MM.1S (cell line): Measurements from ENCODE around the gene ISCU.

Experiments used
- DNase-seq: peaks from one replicate; pipeline ENCODE4 v3.0.0-alpha.2; 2015
- H2AFZ ChIP-seq: fragments of 300-600 bp; sonication (generic); 2 replicates; pipeline ENCODE4 v1.6.0; 2016; ENCODE audit warnings: antibody characterized with exemption, low read length
- H3F3A ChIP-seq: fragments of 300-600 bp; sonication (generic); 2 replicates; pipeline ENCODE4 v1.6.1; 2016; ENCODE audit warnings: mild to moderate bottlenecking, antibody characterized with exemption, low read length, moderate library complexity, mixed read lengths; ENCODE audit not compliant: insufficient read depth
- H3K27ac ChIP-seq: fragments of 300-600 bp; sonication (generic); 2 replicates; pipeline ENCODE4 v1.5.1; 2016; ENCODE audit warnings: mild to moderate bottlenecking, low read length
- H3K27me3 ChIP-seq: fragments of 300-600 bp; sonication (generic); replicated peaks from 2 replicates; pipeline ENCODE4 v1.6.0; 2016; ENCODE audit warnings: low read length; ENCODE audit not compliant: insufficient read depth
- H3K36me3 ChIP-seq: fragments of 300-600 bp; sonication (generic); replicated peaks from 2 replicates; pipeline ENCODE4 v1.6.1; 2016; ENCODE audit warnings: mild to moderate bottlenecking, low read length, mixed read lengths; ENCODE audit not compliant: insufficient read depth
- H3K4me1 ChIP-seq: fragments of 300-600 bp; sonication (generic); 2 replicates; pipeline ENCODE4 v1.6.1; 2016; ENCODE audit warnings: low read length, mixed read lengths
- H3K4me2 ChIP-seq: fragments of 300-600 bp; sonication (generic); 2 replicates; pipeline ENCODE4 v1.6.0; 2016; ENCODE audit warnings: low read depth, low read length
- H3K4me3 ChIP-seq: fragments of 300-600 bp; sonication (generic); 2 replicates; pipeline ENCODE4 v1.5.1; 2016; ENCODE audit warnings: low read length, mixed read lengths
- H3K79me2 ChIP-seq: fragments of 300-600 bp; sonication (generic); 2 replicates; pipeline ENCODE4 v1.6.1; 2016; ENCODE audit warnings: mixed run types, low read length, mixed read lengths
- H3K9ac ChIP-seq: fragments of 300-600 bp; sonication (generic); 2 replicates; pipeline ENCODE4 v1.6.1; 2016; ENCODE audit warnings: low read length, mixed read lengths
- H3K9me2 ChIP-seq: fragments of 300-600 bp; sonication (generic); replicated peaks from 2 replicates; pipeline ENCODE4 v1.6.1; 2016; ENCODE audit warnings: mild to moderate bottlenecking, low read length, mixed read lengths; ENCODE audit not compliant: insufficient read depth
- H3K9me3 ChIP-seq: fragments of 300-600 bp; sonication (generic); replicated peaks from 2 replicates; pipeline ENCODE4 v1.6.1; 2016; ENCODE audit warnings: mild to moderate bottlenecking, low read length, mixed read lengths; ENCODE audit not compliant: insufficient read depth
- H4K20me1 ChIP-seq: fragments of 300-600 bp; sonication (generic); 2 replicates; pipeline ENCODE4 v1.6.1; 2016; ENCODE audit warnings: mild to moderate bottlenecking, low read length, moderate library complexity, mixed read lengths; ENCODE audit not compliant: insufficient read depth
- CTCF ChIP-seq: fragments of 300-600 bp; sonication (generic); IDR thresholded peaks from 2 replicates; pipeline ENCODE4 v1.5.1; 2016; ENCODE audit warnings: antibody characterized with exemption, low read length, mixed read lengths
- EZH2 ChIP-seq: fragments of 300-600 bp; sonication (generic); optimal IDR thresholded peaks from 2 replicates; pipeline ENCODE3; 2017; ENCODE audit warnings: low read depth, mild to moderate bottlenecking, antibody characterized with exemption, low read length, mixed read lengths
- EZH2phosphoT487 ChIP-seq: fragments of 300-600 bp; sonication (generic); IDR thresholded peaks from 2 replicates; pipeline ENCODE4 v1.6.1; 2018; ENCODE audit warnings: antibody characterized with exemption, low read length

Gene ISCU

GRCh38 chr12:108570743-108571608, 8.6 kb downstream of the ISCU start:
- Histone ChIP-seq H3K9me2 (no peaks in the 10 kb centered on the region), H3K36me3 (no peaks in the 10 kb centered on the region), H3F3A (peaks cover 82% of the 10 kb centered on the region), H3K4me2 (peak overlapping the region; percentile 31; the same call in 1 of the 2 replicates), H3K4me3 (no peak overlapping the region), H2AFZ (no peak overlapping the region), H3K27me3 (no peaks in the 10 kb centered on the region), H3K4me1 (peaks cover 89% of the 10 kb centered on the region), H3K9me3 (no peaks in the 10 kb centered on the region), H3K79me2 (peaks cover 24% of the 10 kb centered on the region), H4K20me1 (no peaks in the 10 kb centered on the region), H3K27ac (peak overlapping the region; percentile 100), H3K9ac (peak overlapping the region; percentile 69)
- no peak for TF ChIP-seq EZH2phosphoT487
- peak; percentile 56 for TF ChIP-seq CTCF
- peak; percentile 76 for DNase-seq

- no peak overlapping the region for H3K4me2 ChIP-seq
Measured at GRCh38 chr12:108571609-108572165, 9.3 kb downstream of the ISCU start.

GRCh38 chr12:108572166-108572790, 9.9 kb downstream of the ISCU start:
- Histone ChIP-seq H3K9me2 (no peaks in the 10 kb centered on the region), H3K9ac (no peak overlapping the region), H3K4me3 (no peak overlapping the region), H2AFZ (no peak overlapping the region), H3K79me2 (peaks cover 13% of the 10 kb centered on the region; the same call in 1 of the 2 replicates), H3K36me3 (no peaks in the 10 kb centered on the region), H3K9me3 (no peaks in the 10 kb centered on the region), H3K27me3 (no peaks in the 10 kb centered on the region), H3F3A (peaks cover 78% of the 10 kb centered on the region), H4K20me1 (no peaks in the 10 kb centered on the region), H3K4me2 (no peak overlapping the region), H3K27ac (peak overlapping the region; percentile 29; the same call in 1 of the 2 replicates), H3K4me1 (peaks cover 89% of the 10 kb centered on the region)
- peak; percentile 34 for DNase-seq
- TF ChIP-seq EZH2phosphoT487 (no peak), CTCF (no peak), EZH2 (no peak)

More at GRCh38 chr12:108571609-108572165, 9.3 kb downstream of the ISCU start:
- Histone ChIP-seq H3K4me3 (no peak overlapping the region), H3K79me2 (peaks cover 19% of the 10 kb centered on the region), H2AFZ (no peak overlapping the region), H3K9me2 (no peaks in the 10 kb centered on the region), H3K27me3 (no peaks in the 10 kb centered on the region), H3K36me3 (no peaks in the 10 kb centered on the region), H3K9me3 (no peaks in the 10 kb centered on the region), H3K9ac (no peak overlapping the region; the same call in 1 of the 2 replicates), H3K4me1 (peaks cover 89% of the 10 kb centered on the region), H3K27ac (peak overlapping the region; percentile 100; the same call in 1 of the 2 replicates), H3F3A (peaks cover 82% of the 10 kb centered on the region), H4K20me1 (no peaks in the 10 kb centered on the region)
- no peak for TF ChIP-seq CTCF
- TF ChIP-seq EZH2: no peak
- no peak for TF ChIP-seq EZH2phosphoT487
- DNase-seq: no peak
